ENCODE results near the gene COL23A1.

DNA sequence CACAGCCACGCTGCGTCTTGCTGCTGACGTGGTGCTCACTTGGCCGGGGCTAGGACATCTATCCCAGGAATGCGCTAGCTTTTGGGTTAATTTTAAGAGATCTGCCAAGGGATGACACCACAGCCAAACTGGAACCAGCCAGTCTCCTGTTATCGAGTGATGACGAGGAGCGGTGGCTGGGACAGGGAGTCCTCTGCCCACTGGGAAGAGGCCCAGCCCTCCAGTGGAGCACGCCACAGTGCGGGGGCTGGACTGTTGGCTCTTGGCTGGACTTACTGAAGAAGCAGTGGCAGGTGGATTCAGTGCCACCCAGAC, 302.4 kb downstream of the COL23A1 start:
- TF ChIP-seq, protein P1, sequence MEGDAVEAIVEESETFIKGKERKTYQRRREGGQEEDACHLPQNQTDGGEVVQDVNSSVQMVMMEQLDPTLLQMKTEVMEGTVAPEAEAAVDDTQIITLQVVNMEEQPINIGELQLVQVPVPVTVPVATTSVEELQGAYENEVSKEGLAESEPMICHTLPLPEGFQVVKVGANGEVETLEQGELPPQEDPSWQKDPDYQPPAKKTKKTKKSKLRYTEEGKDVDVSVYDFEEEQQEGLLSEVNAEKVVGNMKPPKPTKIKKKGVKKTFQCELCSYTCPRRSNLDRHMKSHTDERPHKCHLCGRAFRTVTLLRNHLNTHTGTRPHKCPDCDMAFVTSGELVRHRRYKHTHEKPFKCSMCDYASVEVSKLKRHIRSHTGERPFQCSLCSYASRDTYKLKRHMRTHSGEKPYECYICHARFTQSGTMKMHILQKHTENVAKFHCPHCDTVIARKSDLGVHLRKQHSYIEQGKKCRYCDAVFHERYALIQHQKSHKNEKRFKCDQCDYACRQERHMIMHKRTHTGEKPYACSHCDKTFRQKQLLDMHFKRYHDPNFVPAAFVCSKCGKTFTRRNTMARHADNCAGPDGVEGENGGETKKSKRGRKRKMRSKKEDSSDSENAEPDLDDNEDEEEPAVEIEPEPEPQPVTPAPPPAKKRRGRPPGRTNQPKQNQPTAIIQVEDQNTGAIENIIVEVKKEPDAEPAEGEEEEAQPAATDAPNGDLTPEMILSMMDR (IDR thresholded peaks at IDR 0.05; ENCODE audit: low read depth, low read length), result no peak
- no peak for TF ChIP-seq EZH2phosphoT487 (IDR thresholded peaks at IDR 0.05; ENCODE audit: low read depth)

Data from OCI-LY3 (cell line).